ENCODE measurements around the gene AUTS2. TPM values are rescaled to one million over a fixed set of nuclear protein-coding genes. Genes with fewer than 3 reads are reported as not detected.

Gene AUTS2
- total RNA-seq, 1 donor from 2014 or later: 0.79 TPM

DNA sequence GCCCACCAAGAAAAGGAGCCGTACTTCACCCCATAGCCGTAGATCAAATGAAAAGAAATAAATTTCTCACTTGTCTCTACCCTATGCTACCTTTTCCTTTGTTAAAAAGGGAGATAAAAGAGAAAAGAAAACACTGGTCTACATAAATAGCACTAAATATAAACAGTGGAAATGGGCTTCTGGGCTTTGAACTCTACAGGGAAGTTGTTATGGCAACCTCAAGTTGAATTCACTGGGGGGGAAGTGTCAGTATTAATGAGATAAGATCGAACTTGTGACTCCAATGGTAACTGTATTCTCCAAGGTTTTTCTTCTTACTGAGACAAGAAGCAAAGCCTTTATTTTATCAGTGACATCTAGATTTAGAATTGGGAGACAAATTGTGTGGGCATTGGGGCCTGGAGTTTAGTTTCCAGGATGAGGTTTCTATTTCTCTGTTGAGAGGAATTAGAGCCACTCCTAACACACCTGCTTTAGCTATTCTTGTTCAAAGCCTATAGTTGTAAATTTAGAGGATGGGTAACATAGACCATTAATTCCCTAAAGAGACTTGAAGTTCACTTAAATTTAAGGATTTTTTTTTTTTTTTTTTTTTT, 929.3 kb downstream of the AUTS2 start:
- DNase-seq (ENCODE audit: low read depth in 2 of 2): no peak

DNA sequence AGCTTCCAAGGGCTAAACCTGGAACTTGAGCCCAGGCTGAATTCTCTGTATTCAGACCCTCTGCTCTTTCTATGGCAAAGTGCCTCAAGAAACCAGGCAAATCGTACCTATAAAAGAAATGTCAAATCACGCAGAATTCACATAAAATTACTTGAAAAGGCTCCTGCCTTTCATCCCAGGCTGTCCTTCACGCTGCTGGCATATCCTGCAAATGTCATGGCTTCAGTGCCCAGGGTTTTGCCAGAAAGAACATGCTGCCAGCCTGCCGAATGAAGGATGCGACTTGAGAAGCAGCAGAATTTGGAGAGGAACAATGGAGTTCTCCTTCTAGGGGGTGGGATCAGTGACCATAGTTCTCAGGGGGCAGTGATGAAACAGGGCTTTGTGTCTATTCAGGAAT, 931.2 kb downstream of the AUTS2 start:
- no peak for DNase-seq (ENCODE audit: low read depth in 2 of 2)

- DNase-seq (ENCODE audit: low read depth in 2 of 2): no peak
Measured at GRCh38 chr7:70529914-70530585, 931.8 kb downstream of the AUTS2 start.

- DNase-seq (ENCODE audit: low read depth in 2 of 2): no peak
Measured at GRCh38 chr7:70533614-70534013, 935.3 kb downstream of the AUTS2 start.

DNA sequence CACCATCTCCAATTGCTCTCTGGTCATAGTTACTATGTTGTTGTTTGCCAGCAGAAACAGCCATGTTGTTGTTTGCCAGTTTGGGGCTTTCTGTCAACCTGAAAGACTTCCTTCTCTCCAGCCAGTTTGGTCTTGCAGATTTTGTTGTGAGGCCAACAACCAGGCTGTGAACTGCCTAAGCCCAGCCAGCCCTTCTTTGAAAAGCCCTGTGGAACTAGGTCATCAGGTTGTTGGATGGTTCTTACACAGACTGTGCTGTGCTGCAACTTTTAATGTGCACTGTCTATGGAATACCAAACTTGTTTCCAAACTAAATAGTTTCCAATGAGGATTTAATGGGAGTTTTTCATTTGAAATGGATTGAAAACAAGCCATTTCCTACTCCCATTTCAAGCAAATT, 940.9 kb downstream of the AUTS2 start:
- DNase-seq (ENCODE audit: low read depth in 2 of 2): no peak

- DNase-seq (ENCODE audit: low read depth in 2 of 2): no peak
Measured at GRCh38 chr7:70539617-70540016, 941.3 kb downstream of the AUTS2 start.

GRCh38 chr7:70540641-70541040, 942.4 kb downstream of the AUTS2 start:
- DNase-seq (ENCODE audit: low read depth in 2 of 2): no peak

GRCh38 chr7:70542750-70543376, 944.6 kb downstream of the AUTS2 start:
- no peak for DNase-seq (ENCODE audit: low read depth in 2 of 2)

GRCh38 chr7:70544016-70544415, 945.7 kb downstream of the AUTS2 start:
- DNase-seq (ENCODE audit: low read depth in 2 of 2): no peak

GRCh38 chr7:70545214-70545613, 946.9 kb downstream of the AUTS2 start:
- no peak for DNase-seq (ENCODE audit: low read depth in 2 of 2)

GRCh38 chr7:70552141-70552540, 953.9 kb downstream of the AUTS2 start:
- no peak for DNase-seq (ENCODE audit: low read depth in 2 of 2)

DNA sequence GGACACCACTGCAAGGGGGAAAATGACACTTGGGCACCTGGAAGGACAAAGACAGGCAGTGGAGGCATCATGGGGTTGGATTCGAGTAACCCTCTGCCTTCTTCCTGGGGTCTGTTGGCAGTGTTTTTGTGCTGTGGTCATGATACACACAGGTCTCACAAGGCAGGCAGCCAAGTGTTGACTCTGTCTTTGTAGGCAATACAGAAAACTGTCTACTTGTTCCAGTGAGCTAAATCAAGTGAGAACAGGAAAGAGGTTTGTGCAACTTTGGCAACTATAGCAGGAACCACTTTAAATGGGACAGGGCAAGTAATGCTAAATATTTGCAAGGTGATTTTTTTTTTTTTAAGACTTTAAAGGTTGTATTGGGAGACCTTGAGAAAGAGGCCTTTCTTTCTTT, 955.1 kb downstream of the AUTS2 start:
- no peak for DNase-seq (ENCODE audit: low read depth in 2 of 2)

- no peak for DNase-seq (ENCODE audit: low read depth in 2 of 2)
Measured at GRCh38 chr7:70554646-70555045, 956.4 kb downstream of the AUTS2 start.

GRCh38 chr7:70556761-70557160, 958.5 kb downstream of the AUTS2 start:
- DNase-seq (ENCODE audit: low read depth in 2 of 2): no peak

GRCh38 chr7:70557338-70557737, 959.1 kb downstream of the AUTS2 start:
- no peak for DNase-seq (ENCODE audit: low read depth in 2 of 2)

DNA sequence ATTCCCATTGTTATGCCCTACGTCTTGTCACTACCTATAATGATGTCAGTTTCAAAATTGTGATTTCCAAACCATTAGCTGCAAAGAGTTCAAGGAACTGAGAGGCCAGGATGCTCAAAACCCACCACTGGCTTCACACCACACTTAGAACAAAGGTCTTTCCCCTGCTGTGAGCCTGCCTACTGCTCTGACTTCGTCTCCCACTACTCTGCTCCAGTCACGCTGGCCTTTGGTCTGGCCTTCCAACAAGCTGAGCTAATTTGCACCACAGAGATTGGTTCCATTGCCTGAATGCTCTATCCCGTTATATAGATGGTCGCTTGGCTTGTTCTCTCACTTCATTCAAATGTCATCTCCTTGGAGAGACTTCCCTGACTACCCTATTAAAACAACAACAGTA, 961.5 kb downstream of the AUTS2 start:
- DNase-seq (ENCODE audit: low read depth in 2 of 2): no peak

- DNase-seq (ENCODE audit: low read depth in 2 of 2): no peak
Measured at GRCh38 chr7:70563960-70564359, 965.7 kb downstream of the AUTS2 start.

GRCh38 chr7:70565721-70566370, 967.6 kb downstream of the AUTS2 start:
- no peak for DNase-seq (ENCODE audit: low read depth in 2 of 2)

DNA sequence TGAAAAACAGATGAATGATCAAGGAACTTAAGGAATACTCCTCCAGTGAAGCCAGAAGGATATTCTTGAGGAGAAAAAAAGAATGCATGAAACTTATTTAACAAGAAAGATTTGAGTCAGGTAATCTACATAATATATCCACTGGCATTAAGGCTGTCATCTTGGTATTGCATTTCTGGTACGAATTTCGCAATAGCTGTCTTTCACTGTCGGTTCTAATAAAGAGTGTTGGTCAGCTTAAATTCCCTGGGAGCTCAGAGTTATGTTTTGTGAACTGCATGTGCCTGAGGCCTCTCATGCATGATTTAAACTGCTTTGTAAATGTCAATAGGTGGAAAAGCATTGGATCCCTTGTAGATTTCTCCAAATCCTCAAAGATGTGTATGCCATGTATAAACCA, 968.4 kb downstream of the AUTS2 start:
- no peak for DNase-seq (ENCODE audit: low read depth in 2 of 2)

GRCh38 chr7:70568674-70569334, 970.5 kb downstream of the AUTS2 start:
- DNase-seq (ENCODE audit: low read depth in 2 of 2): no peak

GRCh38 chr7:70569335-70569819, 971.1 kb downstream of the AUTS2 start:
- no peak for DNase-seq (ENCODE audit: low read depth in 2 of 2)

DNA sequence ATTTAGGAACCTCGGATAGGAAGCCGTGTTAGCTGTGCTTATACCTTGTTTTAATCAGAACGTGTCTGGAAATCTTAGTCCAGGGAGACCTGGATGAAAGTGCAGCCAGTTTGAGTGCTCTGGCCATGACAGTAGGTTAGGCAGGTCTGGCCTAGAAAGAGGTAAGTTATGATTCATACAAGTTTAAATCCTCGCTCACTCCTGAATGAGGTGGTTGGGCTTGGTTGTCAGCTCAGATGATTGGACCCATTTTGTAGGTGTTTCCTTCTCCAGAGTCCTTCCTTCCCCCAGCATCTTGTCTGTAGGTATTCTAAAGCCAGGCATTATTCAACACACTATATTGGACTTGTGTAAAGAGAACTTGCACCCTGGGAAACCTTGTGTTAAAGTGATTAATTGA, 971.8 kb downstream of the AUTS2 start:
- no peak for DNase-seq (ENCODE audit: low read depth in 2 of 2)
